HTERT RPE-1 (cell line): ENCODE measurements around the gene FLRT2.

Experiments
- in situ Hi-C: fragments of 300-500 bp; cut with MboI; formaldehyde crosslinking; loops from 4 replicates; pipeline ENCODE4 v1.14.3; 2020; ENCODE audit warnings: low sequenced_read_pairs

Gene FLRT2

GRCh38 chr14:85528897-85529631, 880 bp upstream of the FLRT2 start:
- in situ Hi-C loops: no loop called here

- in situ Hi-C loops: no loop called here
Observed at GRCh38 chr14:85530626-85531025, 682 bp downstream of the FLRT2 start.

- in situ Hi-C loops: no loop called here
Observed at GRCh38 chr14:85531141-85531586, 1.2 kb downstream of the FLRT2 start.

DNA sequence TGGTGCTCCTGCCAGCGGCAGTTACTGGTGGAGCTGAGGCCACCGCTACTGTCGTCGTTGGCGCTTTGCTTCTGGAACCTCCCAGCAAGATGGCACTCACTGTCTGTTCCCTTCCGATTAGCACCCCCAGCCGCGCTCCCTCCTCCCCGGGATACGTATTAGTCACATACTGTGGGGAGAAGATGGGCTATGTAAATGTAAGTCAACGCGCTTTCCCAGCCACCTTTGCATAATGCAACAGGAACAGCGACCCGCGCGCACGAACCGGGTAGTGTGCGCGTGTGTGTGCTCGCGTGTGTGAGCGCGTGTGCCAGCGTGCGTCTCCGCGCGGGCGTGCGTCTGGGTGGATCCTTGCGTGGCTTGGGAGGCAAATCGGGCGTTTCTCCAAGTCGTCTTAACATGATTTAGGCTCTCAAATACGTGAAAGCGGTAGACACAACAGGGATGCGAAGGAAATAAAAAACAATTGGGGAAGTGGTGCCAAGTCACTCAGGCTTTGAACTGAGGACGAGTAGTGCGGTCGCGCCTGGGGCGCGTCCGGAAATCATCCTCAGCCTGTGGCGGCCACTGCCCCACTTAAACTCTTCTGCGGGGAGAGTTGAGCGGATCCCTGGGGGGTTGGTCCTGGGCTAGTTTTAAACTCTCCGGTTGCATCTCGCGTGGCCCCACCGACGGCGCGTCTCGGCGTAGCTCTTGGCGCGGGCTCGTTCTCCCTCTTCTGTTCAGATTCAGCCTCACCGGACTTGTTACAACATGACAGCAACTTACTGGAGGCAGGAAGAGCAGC, 1.8 kb downstream of the FLRT2 start:
- in situ Hi-C loops: no loop called here

- in situ Hi-C loops: no loop called here
Observed at GRCh38 chr14:85532374-85533022, 2.6 kb downstream of the FLRT2 start.

DNA sequence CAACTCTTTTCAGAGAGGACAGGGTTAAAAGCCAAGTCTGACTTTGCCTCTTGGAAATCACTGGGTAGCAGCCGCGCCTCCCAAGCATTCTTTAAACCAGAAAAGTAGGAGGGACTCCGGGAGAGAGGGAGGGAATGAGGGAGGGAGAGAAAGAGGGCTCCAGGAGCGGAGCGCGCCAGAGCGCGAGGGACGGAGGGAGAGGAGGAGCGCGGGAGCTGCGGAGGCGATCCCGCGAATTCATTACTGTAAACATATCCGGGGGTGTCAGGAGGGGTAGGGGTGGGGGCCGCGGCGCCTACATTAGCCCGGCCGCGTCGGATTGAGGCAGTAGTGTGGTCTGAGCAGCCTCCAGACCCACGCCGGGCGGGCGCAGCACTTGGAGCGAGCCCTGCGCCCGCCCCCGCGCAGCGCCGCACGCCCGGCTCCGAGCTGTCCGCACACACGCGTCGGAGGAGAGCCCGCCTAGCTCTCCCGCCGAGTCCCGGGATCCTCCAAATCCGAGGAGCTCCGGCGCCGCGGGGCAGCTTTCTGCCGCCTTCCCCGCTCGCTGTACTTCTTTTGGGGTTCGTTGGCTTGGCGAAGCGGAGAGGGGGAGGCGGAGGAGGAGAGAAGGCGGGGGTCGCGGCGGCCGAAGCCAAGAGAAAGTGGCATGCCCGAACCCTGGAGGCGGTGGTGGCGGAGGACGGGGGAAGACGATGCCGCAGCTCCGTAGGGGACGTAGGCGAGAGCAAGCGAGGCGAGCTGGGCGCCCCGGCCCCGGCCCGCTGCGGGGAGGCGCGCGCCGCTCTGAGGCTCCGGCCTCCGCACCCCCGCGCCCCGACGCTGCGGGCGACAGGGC, 3.3 kb downstream of the FLRT2 start:
- in situ Hi-C loops: no loop called here

DNA sequence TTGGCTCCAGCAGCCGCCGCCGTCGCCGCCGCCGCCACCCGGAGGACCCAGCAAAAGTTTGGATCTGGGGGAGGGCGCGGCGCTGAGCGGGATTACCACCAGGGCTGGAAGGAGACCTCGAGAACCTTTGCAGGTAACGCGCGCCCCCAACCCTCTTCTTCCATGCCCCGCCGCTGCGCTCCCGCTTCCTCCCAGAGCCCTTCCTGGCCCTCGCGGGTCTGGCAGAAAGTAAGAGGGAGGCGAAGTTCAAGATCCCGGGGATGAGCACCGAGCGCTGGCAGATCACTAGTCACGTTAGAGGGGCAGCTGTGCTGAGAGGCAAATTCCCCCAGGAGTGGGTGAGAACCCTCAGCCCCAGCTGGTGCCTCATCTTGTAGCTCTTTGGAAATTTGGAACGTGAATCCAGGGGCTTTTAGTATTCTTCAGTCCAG, 3.9 kb downstream of the FLRT2 start:
- in situ Hi-C loops: no loop called here

GRCh38 chr14:85534458-85535293, 4.7 kb downstream of the FLRT2 start:
- in situ Hi-C loops: no loop called here

DNA sequence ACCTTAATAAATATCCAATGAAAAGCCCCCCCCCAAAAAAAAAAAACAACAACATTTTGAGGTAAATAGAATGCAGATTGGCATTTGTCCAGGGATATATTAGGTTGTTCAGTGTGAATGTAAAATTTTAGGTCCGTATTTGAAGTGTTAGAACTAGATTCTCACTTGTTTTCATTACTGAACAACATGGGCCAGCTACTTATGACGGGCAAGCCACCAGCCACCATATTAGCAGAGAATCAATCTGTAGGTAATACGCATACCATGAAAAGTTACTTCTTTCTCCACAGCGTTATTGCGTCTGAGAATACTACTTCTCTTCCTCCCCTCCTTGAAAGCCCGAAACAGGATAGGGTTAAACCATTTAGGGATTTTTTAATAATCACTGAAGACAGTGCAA, 5.4 kb downstream of the FLRT2 start:
- in situ Hi-C loops: no loop called here

- in situ Hi-C loops: no loop called here
Observed at GRCh38 chr14:85535991-85536832, 6.3 kb downstream of the FLRT2 start.

GRCh38 chr14:85536833-85537190, 6.9 kb downstream of the FLRT2 start:
- in situ Hi-C loops: no loop called here

- in situ Hi-C loops: no loop called here
Observed at GRCh38 chr14:85537526-85537925, 7.6 kb downstream of the FLRT2 start.

GRCh38 chr14:85538636-85539035, 8.7 kb downstream of the FLRT2 start:
- in situ Hi-C loops: no loop called here

- in situ Hi-C loops: no loop called here
Observed at GRCh38 chr14:85539510-85539909, 9.6 kb downstream of the FLRT2 start.

GRCh38 chr14:85542623-85543022, 12.7 kb downstream of the FLRT2 start:
- in situ Hi-C loops: no loop called here

GRCh38 chr14:85545738-85546137, 15.8 kb downstream of the FLRT2 start:
- in situ Hi-C loops: no loop called here

GRCh38 chr14:85546390-85546789, 16.4 kb downstream of the FLRT2 start:
- in situ Hi-C loops: no loop called here

DNA sequence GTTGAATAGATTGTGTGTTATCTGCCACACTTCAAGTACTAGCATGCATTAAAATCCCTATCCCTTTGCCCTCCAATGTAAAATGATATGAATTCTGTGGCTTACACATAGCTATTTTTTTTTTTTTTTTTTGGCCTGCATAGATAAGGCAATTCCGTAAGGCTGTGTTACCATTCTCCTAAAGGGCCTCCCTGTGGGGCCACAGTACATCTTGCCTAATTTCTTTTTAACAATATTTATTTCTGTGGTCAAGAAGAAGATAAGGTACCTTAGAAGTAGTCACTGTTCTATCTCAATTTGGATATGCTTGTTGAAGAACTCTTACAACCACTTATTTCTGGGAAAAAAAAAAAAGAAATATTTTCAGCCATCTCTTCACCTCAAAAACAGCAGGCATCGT, 19.8 kb downstream of the FLRT2 start:
- in situ Hi-C loops: no loop called here

GRCh38 chr14:85554106-85554505, 24.2 kb downstream of the FLRT2 start:
- in situ Hi-C loops: no loop called here
